HG02884 (cell line): ENCODE data around the gene SNPH.

Experiments
- ATAC-seq: cut with Tn5 transposase; IDR thresholded peaks from one replicate; pipeline ENCODE4 v1.9.1; 2021; ENCODE audit warnings: mild to moderate bottlenecking, moderate library complexity; ENCODE audit not compliant: unreplicated experiment

Gene SNPH

DNA sequence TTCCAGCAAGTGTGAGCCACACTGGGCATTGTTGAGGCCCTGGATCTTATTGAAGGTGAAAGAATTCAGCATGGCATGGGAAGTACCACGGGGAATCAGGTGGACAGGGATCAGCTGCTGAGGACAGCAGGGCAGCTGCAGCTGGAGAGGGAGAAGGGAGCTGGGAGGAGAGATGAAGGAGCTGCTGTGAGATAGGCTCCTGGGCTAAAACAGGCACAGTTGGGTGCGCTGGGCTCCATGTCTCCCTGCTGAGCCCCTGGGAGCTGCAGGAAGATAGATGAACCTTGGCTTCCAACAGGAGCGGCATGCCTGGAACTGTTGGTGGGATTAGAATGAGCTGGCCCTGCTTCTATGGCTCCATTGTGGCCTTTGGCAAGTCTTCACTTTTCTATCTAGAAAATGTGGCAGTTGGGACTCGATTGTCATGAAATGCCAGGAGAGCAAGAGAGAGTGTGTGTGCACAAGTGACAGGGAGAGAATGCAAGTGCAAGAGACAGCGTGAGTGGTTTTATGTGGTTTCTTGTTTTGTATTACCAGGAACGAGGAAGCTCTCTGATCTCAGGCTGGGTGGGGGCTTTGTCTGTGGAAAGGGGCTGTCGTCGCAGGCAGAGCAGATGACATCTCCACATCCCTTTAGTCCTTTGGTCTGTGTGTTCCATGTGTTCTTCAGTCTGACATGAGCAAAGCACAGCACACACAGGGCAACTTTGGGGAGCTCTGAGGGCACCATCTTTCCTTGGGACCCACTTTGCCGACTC is 20.4 kb downstream of the SNPH start:
- no peak for ATAC-seq

DNA sequence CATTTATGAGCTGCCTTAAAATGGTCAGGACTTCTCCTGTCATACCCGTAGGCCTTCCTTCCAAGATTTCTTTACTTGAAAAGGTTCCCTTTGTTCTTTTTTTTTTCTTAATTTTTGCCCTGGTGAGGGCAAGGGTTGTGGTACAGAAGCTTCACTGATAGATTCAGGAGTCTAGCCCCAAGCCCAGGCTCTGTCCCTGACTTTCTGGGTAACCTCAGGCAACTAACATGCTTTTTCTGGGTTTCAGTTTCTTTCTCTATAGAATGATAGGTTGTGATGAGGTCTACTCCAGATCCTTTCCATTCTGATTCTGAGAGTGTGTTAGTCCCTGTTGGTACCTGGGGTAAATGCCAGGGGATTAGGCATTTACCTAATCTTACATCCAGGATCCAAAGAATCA is 21.2 kb downstream of the SNPH start:
- ATAC-seq = no peak

DNA sequence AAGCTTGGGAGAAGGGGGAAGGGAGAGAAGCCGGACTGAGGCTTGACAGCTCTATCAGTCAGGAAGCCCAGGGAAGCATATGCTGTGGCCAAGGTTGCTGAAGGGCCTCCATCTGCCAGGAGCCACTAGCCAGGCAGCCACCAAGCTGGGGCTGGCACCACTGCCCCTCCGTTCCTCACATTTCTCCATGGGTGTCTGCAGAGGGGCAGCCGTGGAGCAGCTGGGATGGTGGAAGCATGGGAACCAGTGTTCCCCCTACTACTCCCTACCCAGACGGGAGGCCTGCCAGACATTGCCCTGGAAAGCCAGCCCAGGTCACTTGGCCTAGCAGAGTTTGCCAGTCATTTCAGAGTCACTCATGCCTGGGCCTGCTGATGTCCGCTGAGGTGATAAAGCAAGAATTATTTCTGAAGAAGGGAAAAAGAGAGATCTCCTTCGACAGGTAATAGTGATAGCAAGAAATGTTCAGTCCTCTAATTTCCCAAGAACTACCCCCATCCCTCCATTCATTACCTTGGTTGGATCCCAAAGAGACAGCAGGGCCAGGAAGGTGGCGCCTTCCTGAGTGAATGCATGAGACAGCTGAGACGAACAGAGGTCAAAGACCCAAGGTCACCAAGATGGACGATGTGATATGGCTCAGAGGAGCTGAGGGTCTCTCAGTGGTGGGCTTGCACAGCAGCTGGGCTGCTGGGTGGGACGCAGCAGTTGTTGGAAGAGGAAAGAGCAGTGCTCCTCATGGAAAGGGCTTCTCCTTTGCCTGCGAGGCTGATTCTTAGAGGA is 21.9 kb downstream of the SNPH start:
- ATAC-seq = no peak

DNA sequence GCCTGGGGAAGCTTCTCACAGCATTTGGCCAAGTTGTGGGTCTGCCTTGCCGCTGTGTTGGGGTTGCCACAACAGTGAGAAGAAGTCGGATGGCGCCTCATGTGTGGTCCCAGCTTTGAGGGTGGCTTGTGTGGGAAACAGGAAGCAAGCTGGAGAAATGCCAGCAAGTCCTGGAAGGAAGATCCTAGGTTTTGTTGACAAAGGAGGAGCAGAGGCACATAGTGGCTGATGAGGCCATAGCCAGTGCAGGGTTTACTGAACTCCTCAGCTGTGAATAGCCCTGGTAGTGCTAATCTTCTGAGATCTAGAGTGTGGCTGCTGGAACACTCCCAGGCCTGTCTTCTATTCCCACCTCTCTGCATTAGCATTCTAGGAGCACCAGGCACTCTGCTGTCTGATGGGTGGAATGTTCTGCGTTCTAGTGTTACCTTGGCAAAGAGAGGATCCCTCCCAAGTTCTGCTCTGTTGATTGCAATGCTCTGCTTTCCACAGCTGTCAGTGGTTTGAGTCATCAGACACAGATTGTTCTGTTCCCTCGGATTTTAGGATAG is 25.2 kb downstream of the SNPH start:
- no peak for ATAC-seq

DNA sequence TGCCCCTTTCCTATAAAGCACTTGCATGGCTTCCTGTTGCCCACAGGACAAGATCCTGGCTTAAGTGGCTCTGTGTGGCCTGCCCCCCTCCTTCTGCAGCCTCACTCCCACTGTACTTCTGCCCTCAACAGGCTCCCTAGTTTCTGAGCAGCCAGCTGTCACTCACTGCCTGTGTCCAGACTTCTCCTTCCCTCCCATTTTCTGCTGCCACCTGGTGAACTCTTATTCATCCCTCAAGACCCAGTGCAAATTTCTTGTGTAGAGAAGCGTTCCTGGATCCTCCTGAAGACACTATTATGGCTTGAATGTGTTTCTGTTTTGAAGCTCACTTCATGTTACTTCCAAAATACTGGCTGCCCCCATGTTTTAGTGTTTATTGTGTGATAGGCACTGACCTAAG is 26.5 kb downstream of the SNPH start:
- no peak for ATAC-seq

DNA sequence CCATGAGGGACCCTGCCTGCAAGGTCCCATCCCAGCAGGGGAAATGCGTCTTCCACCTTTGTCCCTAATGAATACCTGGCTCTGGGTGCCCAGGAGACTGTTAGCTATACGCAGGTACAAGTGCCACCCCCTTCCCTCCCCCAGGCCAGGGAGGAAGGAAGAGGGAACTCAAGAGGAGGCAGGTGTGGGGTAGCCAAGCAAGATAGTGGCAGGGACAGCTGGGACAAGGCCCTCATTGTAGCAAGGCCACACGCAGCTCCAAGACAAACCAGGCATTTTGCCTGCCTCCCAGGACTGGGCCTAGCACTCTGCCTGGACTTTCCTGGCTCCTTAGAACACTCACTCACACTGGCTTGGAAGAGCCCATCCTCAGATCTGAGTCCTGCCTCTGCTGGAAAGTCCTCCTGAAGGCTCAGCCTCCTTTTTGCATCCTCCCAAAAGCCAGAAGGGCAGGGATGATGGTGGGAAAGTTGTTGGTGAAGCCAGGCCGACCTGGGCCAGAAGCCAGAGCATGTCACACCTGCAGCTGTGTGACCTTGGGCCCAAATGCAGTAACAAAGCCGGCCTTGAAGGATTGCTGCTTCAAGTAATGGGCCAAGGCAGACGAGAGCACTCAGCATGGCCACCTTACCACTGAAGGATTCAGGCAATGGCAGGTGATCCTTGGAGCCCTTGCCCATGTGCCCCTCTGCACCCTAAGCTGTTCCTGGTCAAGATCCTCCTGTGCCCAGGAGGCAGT is 27.7 kb downstream of the SNPH start:
- no peak for ATAC-seq

DNA sequence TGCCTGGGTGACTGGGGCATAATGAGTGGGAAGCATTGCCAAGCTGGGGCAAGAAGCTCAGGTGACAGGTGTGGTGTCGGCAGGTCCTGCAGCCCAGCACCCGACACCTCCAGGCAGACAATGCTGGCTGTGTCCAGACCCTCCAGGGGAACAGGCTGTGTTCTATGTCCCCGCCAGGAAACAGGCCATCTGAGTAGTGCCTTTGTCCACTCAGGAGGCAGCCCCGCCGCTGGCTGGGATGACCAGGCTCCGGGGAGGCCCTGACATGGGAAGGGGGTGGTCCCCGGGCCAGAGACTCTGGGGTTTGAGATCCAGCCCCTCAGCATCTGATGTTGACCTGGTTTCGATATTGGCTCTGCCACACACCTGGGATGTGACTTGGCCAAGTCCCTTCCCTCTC is 28.4 kb downstream of the SNPH start:
- ATAC-seq = no peak

DNA sequence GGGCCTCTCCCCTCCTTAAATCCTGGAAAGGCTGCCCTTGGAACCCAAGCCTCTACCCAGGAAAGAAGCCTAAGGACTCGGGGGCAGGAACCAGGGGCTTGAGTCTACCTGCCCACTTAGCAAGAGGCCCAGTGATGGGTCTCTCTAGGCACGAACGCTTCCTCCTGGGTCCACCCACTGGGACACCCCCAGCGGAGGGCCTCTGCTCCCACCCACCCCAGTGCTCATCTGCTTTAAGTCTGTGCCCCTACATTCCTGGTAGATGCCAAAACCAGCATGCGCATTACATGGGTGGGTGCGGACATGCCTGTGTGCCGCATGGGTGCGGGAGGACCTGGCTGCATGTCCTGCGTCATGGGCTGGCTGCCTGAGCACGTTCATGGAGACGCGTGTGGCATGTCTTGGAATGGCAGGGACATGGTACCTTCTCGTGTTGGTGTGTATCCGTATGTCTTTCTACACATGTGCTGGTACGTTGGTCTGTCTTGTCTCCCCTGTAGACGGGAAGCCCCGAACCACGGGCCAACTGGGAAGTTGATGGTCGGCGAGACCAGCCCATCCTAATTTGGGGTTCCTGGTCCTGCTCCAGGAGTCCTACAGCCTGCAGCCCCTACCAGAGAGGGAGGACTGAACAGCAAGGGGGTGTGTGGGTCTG is 29.3 kb downstream of the SNPH start:
- no peak for ATAC-seq

DNA sequence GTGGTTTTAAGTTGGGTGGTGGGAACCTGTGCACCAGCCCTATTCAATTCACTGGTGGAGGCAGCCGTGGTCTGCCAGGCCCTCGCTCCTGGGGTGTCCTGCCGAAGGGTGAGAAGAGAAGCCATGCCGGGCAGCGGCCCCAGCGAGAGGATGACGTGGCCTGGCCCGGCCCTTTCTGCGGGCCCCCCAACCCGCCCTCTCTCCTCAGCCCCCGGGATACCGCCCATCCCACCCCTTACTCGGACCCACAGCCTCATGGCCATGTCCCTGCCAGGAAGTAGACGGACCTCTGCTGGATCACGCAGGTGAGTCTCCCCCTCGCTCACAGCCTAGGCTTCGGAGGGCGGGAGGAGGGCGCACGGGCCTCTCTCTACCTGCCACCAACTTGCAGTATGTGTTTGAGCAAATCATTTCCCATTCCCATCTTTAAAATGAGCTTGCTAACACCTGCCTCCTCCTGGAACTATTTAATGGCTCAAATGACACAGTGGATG is 30.1 kb downstream of the SNPH start:
- no peak for ATAC-seq

DNA sequence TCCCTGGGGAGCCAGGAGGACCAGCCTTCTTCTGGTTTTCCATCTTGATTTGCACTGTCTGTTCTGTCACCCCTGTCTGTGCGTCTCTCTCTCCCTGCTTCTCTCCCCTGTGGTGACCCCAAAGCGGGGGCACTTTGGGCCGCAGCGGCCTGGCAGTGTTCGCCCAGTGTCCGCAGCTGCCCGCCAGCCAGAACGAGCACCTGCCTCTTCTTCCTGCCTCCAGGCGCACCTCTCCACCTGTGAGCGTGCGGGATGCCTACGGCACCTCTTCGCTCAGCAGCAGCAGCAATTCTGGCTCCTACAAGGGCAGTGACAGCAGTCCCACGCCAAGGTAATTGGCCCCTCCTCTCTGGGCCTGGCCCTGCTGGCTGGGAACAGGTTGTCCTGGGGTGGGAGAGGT is 30.8 kb downstream of the SNPH start:
- no peak for ATAC-seq

DNA sequence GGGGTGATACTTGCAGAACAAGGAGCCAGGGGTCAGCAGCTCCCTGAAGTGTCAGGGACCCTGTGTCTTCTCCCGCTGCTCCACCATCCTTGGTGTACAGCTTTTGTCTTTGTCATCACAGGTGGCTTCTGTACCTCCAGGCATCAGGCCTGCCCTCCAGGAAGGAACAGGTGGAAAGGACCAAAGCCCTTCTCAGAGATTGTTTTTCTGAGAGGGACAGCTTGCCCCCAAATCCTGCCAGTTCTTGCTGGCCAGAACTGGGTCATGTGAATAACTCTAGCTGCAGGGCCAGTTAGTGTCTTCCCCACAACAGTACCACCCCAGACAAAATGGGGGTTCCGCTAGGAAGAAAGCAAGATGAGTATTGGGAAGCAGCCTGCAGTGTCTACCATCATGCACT is 31.4 kb downstream of the SNPH start:
- ATAC-seq = no peak

DNA sequence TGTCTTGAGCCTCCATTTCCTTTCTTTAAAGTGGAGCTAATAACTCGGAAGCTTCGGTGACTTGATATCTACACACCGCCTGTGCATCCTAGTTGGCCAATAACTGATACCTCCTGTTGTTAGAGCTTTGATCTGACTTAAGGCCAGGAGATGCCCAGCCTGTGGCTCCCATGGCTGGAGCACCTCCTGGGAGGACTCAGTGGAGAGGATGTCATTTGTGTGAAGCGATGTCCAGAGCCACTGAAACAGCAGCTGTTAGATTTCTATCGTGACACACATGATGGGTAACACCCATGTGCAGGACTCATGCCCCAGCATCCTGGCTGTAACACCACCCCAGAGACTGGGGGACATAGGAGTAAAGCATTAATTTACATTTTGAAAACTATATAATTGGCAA is 32.1 kb downstream of the SNPH start:
- no peak for ATAC-seq

DNA sequence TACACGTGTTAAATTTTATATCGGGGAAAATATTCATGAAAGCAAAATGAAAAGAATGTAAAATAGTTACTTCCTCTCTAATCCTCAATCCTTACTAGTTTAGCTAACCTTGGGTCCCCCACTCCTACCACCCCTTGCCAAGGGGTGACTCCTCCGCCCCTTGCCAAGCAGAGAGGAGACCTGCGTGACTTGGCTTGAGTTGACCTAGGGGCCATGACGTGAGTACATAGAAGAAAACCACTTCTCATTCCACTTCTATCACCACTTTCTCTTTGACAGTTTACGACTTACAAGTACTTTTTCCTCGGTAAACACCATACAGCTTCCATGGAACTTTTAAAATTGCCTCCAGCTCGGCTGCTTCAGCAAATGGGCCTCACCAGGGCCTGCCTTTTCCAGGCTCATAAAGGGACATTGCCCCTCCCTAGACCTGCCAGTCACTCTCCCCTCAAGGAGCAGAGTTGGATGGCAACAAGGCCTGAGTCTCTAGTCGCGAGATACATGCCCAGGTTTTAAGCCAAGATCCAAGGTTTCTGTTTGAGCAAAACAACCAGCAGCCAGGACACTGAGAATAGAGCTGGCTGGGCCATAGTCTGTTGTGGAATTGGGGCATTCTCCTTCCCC is 32.9 kb downstream of the SNPH start:
- ATAC-seq = no peak

DNA sequence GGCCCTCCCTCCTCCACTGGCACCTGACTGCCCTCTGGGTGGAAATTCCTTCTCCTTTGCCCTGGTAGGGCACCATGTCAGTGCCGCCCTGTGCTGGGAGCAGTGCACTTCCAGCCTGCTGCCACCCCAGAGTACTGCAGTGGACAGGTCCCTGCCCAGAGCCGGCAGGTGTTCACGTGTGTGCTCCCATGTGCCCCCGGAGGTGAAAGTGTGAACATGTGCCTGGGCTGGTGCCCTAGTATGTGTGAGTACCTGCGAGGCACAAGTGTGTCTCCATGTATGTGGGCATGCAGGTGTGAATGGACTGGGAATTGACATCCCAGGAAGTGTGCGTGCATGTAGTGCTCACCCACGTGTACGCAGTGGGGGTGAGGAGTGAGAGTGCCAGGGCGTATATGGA is 33.4 kb downstream of the SNPH start:
- ATAC-seq = no peak

DNA sequence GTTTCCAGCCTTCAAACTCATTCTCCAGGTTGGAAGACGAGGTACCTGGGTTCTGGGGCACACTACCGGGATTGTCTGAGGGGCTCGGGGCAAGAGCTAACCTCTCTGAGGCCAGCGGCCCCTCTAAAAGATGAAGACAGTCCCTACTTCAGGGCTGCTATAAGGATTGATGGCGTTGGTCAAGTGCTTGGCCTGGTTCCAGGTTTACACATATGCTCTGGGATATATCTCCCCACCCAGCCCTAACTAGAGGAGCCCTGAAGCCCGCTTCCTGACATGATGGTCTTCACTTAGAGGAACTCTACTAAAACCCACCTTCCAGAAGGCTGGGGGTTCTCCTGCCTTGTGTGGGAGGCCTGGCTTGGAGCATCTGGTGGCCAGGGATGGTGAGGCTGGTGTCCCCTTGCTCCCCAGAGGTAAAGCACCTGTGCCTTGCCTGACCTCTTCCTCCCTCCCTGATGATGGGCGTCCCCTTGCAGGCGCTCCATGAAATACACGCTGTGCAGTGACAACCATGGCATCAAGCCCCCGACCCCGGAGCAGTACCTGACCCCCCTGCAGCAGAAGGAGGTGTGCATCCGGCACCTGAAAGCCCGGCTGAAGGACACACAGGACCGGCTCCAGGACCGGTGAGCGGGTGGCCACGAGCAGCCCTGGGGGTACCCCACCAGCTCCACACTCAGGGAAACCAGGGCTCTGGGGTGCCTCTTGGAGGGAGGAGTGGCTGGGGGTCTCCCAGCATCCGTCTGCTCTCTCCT is 34.2 kb downstream of the SNPH start:
- no peak for ATAC-seq

DNA sequence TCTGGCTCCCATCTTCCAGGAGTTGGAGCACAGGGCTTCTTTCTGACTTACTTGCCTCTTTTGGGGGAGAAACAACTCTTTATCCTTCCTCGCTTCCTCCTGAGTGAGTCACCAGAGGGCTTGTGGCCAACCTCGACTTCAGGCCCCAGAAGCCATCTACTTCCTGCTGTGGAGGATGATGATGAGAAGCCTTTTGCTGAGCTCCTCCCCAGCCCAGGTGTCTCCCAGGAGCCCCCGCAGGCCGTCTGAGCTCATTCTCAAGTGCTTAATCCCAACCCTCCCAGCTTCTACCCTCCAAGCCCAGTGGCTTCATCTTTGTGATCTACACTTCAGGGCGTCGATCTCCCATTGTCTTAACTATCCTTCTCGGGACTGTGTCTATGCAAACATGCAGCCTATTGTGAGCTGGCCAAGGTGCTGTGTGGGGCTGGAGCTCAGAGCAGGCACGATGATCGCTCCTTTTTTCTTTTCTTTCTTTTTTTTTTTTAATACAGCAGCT is 35.0 kb downstream of the SNPH start:
- ATAC-seq = no peak

DNA sequence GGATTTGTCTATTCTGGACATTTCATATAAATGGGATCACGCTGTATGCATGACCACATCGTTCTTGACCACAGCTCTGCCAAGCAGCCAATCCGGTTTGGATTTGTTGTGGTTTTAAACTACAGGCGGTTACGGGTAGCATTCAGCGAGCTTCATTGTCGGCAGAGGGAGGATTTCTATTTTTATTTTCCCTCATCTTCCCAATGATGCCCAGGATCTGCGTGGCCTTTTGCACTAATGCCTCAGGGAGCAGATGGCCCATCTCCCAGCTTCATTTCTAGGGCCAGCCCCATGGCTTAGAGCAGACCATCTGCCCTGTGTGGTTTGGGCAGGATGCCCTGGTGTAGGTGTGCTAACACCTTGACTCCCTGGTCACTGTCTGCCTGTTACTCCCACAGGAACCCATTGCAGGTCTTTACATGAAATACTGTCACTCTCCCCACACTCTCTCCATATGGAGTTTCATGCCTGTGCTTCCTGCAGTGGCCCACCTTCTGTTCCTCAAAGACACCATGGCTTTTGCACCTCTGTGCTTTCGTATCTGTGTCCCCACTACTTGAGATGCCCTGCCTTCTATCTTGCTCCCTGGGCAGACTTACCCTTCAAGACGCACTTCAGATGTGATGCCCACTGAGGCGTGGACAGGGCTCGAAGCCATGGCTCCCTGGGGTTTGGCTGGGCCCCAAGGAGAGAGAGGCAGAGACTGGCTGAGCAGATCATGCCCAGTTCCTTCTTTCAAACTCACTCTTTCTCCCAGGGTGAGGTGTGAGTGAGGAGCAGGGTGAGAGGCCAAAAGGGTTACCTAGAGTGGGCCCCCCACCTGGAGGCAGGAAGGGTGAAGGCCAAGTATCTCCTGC is 36.8 kb downstream of the SNPH start:
- no peak for ATAC-seq

DNA sequence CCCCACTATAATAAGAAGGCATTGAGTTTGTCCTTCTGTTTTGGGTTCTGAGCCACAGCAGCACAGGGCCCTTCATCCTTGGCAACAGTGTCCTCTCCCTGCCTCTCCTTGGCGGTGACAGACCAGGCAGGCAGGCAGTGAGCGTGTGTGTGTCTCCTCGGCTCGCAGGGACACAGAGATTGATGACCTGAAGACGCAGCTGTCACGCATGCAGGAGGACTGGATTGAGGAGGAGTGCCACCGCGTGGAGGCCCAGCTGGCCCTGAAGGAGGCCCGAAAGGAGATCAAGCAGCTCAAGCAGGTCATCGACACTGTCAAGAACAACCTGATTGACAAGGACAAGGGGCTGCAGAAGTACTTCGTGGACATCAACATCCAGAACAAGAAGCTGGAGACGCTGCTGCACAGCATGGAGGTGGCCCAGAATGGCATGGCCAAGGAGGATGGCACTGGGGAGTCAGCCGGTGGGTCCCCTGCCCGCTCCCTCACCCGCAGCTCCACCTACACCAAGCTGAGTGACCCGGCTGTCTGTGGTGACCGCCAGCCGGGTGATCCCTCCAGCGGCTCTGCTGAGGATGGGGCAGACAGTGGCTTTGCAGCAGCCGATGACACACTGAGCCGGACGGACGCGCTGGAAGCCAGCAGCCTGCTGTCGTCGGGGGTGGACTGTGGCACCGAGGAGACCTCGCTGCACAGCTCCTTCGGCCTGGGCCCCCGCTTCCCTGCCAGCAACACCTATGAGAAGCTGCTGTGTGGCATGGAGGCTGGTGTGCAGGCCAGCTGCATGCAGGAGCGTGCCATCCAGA is 38.8 kb downstream of the SNPH start:
- ATAC-seq = no peak
